Islet precursor cell (in vitro differentiated cells): ENCODE measurements around the gene DNAH3.
"Not testable (repeated sequence)": the region's sequence is repeated elsewhere in the genome, so short reads cannot be mapped to it uniquely, and the experiment has no call there.

Experiments used
- DNase-seq: peaks from one replicate; pipeline ENCODE4 v3.0.0-alpha.2; 2018

The DNAH3 gene

DNA sequence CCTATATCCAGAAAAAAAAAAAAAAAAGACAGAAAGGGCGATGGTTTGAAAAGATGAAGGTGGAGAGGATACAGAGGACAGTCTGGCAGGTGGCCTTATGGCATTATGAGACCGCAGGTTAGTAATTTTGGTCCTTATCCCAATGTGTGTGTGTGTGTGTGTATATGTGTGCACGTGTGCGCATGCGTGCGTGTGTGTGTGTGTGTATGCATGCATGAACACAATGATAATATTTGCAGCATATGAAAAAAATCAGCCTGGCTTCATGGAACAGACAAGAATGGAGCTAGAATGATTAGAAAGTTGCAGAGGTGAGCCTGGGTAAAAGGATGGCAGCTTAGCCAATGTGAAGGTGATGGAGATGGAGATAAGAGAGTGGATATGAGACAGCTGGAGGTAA, 166.6 kb downstream of the DNAH3 start:
- DNase-seq: no peak

- no peak for DNase-seq
These were observed 174.1 kb downstream of the DNAH3 start for GRCh38 chr16:20976576-20976975.

DNA sequence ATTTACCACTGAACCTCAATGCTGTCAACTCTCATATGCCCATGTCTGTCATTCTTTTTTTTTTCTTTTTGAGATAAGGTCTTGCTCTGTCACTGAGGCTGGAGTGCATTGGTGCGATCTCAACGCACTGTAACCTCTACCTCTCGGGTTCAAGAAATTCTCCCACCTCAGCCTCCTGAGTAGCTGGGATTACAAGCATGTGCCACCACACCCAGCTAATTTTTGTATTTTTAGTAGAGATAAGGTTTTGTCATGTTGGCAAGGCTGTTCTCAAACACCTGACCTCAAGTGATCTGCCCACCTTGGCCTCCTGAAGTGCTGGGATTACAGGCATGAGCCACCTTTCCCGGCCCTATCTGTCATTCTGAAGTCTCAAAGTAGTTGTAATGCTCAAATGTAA, 177.4 kb downstream of the DNAH3 start:
- not testable (repeated sequence) for DNase-seq

- no peak for DNase-seq
These were observed 179.2 kb downstream of the DNAH3 start for GRCh38 chr16:20971401-20971800.

DNA sequence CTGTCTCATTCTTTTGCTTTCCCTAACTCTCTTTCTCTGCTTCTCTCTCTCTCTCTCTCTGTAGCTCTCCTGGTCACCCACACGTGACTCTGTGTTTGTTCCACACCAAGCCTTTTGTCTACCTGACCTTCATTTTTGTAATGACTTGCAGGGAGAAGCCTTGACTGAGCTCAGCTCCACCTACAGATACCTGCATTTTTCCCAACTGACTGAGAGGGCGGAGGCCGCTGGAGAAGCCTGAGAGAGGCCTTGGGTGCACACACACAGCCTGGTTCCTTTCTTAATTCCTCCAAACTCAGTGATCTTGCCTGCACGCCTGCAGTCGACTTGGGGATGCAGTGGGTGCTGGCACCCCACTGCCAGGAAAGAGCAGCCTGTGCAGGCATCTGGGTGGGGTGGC, 181.3 kb downstream of the DNAH3 start:
- no peak for DNase-seq

GRCh38 chr16:20968765-20969164, 181.9 kb downstream of the DNAH3 start:
- no peak for DNase-seq

- DNase-seq: no peak
These were observed 189.7 kb downstream of the DNAH3 start for GRCh38 chr16:20960899-20961298.

- no peak for DNase-seq
These were observed 193.5 kb downstream of the DNAH3 start for GRCh38 chr16:20957153-20957552.

- DNase-seq: no peak
These were observed 194.3 kb downstream of the DNAH3 start for GRCh38 chr16:20956319-20956718.

DNA sequence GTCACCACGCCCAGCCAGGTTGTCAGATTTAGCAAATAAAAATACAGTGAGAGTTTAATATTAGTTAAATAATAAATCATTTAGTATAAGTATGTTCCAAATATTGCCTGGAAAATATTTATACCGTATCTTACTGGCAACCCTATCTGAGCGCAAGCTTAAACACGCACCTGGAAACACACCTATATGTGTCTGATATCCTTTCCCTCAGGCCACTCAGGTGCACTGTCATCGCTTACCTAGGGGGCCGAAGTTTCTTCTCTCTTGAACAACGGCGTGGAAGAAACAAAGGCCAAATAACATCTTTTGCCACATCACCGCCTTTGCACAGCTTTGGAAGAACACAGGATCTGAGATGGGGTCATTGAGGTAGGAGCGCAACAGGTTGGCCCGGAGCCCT, 196.1 kb downstream of the DNAH3 start:
- DNase-seq: no peak

GRCh38 chr16:20952139-20952920, 198.3 kb downstream of the DNAH3 start:
- DNase-seq: no peak

DNA sequence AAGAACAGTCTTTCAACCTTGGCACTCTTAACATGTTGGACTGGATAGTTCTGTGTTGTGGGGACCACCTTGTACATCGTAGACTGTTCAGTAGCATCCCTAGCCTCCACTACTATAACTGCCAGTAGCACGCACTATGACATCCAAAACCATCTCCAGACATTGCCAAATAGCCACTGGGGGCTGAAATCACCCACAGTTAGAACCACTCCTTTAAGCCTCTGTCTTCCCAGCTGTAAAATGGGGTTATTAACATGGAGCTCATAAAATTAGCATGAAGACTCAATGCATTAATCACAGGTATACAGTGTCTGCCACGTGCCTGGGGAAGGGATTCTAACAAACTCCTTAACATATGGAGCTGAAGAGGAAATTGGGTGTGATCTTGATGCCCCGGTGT, 200.4 kb downstream of the DNAH3 start:
- no peak for DNase-seq

GRCh38 chr16:20949660-20950059, 201.0 kb downstream of the DNAH3 start:
- DNase-seq: no peak

DNA sequence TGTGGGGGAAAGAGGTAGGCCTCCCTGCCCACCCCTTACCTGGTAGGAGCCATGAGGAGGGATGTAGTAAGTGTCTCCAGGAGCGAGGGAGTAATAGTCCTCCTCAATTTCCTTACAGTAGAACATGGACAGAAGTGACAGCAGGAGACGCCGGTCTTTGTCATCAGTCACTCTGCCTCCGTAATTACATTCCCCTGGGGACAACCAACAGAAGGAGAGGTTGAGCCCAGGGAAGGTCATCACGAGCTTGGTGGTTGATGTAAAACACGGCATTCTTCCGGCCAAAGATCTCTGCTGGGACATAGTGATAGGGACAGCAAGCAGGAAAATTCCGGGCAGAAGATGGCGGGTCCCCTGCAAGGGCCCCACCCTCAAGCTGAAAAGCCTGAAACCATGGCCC, 202.2 kb downstream of the DNAH3 start:
- DNase-seq: no peak

- DNase-seq: no peak
These were observed 204.5 kb downstream of the DNAH3 start for GRCh38 chr16:20946015-20946629.

DNA sequence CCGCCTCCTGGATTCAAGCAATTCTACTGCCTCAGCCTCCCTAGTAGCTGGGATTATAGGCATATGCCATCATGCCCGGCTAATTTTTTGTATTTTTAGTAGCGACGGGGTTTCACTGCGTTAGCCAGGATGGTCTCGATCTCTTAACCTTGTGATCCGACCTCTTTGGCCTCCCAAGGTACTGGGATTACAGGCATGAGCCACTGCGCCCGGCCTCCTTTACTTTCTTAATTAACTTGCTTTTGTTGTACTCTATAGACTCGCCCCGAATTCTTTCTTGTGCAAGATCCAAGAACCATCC, 205.1 kb downstream of the DNAH3 start:
- DNase-seq: not testable (repeated sequence)

DNA sequence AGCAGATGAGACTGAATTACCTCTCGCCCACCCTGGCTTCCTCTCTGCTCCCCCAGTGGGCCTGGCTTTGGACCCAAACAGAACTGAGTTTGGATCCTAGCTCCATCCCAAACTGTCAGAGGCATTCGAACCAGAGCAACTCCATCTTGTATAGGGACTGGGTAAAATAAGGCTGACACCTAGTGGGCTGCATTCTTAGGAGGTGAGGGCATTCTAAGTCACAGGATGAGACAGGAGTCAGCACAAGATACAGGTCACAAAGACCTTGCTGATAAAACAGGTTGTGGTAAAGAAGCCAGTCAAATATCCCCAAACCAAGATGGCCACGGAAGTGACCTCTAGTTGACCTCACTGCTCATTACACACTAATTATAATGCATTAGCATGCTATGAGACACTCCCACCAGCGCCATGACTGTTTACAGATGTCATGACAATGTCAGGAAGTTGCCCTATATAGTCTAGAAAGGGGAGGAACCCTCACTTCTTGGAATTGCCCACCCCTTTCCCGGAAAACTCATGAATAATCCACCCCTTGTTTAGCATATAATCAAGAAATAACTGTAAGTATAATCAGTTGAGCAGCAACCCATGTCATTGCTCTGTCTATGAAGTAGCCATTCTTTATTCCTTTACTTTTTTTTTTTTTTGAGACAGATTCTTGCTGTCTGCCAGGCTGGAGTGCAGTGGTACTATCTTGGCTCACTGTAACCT, 205.6 kb downstream of the DNAH3 start:
- peak; percentile 59 for DNase-seq

DNA sequence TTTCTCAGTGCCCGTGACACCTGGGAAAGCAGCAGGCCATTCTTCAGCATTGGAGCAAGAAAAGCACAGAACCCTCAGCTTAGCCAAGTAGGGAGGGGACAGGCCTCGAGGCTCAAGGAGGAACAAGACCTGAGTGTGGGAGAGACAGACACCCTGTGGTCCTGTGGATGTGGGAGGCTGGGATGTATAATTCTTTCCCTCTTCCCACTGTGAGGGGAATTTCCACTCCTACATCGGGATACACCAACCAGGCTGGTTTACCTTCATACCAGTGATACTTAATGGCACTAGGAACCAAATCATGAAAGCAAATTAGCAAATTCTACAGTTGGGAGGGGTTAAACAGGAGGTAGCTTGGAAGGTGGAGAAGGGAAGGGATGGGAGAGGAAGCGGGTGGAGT, 208.4 kb downstream of the DNAH3 start:
- DNase-seq: no peak

DNA sequence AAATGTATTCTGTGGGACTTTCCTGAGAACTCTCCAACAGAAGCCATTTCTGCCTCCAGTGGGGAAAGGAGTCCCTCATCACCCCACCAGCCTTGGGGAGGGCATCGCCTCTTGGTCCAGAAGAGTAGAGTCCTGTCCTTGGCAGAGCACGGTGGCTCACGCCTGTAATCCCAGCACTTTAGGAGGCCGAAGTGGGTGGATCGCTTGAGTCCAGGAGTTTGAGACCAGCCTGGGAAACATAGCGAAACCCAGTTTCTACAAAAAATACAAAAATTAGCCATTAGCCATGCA, 209.1 kb downstream of the DNAH3 start:
- DNase-seq: no peak

DNA sequence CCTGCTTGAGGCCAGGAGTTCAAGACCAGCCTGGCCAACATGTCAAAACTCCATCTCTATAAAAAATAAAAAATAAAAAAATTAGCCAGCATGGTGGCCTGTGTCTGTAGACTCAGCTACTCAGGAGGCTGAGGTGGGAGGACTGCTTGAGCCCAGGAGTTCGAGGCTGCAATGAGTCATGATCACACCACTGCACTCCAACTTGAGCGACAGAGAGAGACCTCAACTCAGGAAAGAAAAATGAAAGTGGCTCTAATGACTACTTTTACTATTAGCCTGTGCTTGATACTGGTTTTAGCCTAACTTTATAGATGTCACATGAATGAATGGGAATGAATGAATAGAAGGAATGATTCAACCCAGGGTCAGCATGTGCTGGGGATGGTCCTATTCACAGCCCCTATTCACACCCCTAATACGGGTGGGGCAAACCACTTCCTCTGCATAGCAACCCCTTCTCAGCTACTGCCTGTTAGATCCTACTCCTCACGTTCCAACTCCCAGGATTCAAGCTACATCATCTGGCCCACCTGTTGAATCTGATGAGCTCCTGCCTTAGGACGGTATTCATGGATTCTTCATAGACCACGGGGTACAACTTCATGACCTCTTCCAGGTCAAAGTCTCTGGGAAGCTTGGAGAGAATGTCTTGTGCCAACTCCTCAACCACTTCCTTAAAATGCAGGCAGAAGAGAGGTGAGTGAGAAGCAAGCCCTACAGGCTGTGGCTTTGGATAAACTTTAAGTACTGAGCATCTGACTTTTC, 209.6 kb downstream of the DNAH3 start:
- no peak for DNase-seq

DNA sequence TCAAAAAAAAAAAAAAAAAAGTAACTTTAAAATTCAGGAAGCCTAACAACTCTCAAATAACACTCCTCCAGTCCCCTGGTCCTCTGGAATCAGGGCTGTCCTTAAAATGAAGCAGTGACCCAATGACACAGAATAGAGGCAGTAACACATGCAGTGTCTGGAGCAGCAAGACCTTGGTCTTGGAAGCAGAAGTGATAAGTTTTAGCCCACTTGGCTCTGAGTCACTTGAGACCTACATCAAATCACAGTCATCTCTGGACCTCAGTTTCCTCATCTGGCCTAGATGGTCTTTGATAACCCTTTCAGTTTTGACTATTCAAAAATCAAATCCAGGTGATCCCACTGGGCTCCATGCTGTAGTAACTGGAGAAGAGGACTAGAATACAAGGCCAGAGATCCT, 211.0 kb downstream of the DNAH3 start:
- no peak for DNase-seq

- DNase-seq: no peak
These were observed 212.2 kb downstream of the DNAH3 start for GRCh38 chr16:20938426-20938825.

GRCh38 chr16:20937736-20938135, 212.9 kb downstream of the DNAH3 start:
- no peak for DNase-seq

DNA sequence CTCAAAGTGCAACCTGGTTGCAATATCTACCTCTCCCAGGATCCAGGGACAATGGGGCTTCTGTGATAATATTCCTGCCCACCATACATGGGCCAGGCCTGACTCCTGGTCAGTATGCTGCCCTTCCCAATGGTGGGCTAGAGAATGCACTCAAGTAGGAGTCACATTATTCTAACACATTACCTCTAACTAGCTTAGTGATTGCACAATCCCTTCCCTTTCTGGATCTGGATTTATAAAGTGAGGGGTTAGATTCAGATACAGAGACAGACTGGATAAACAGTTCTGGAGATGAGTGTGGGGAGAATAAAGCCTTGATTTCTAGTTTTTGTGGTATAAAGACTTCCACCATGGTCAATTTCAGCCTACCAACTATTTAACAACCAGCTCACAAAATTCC, 217.1 kb downstream of the DNAH3 start:
- DNase-seq: no peak
